ENCODE results near the gene ABCC1.

GRCh38 chr16:15975172-15975571 lies 25.8 kb downstream of the ABCC1 start:
- TF ChIP-seq, protein P1, sequence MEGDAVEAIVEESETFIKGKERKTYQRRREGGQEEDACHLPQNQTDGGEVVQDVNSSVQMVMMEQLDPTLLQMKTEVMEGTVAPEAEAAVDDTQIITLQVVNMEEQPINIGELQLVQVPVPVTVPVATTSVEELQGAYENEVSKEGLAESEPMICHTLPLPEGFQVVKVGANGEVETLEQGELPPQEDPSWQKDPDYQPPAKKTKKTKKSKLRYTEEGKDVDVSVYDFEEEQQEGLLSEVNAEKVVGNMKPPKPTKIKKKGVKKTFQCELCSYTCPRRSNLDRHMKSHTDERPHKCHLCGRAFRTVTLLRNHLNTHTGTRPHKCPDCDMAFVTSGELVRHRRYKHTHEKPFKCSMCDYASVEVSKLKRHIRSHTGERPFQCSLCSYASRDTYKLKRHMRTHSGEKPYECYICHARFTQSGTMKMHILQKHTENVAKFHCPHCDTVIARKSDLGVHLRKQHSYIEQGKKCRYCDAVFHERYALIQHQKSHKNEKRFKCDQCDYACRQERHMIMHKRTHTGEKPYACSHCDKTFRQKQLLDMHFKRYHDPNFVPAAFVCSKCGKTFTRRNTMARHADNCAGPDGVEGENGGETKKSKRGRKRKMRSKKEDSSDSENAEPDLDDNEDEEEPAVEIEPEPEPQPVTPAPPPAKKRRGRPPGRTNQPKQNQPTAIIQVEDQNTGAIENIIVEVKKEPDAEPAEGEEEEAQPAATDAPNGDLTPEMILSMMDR (IDR thresholded peaks at IDR 0.05; ENCODE audit: low read depth, low read length, poor library complexity, severe bottlenecking) = no peak
- no peak for TF ChIP-seq EZH2phosphoT487 (IDR thresholded peaks at IDR 0.05; ENCODE audit: borderline replicate concordance, low read length)

Measured in DOHH2 (cell line).